Erythroblast (primary cell): Measurements from ENCODE around the gene TXNIP.

Experiments
- DNase-seq, 2 experiments: peaks; one replicate each; lab custom pipeline; 2025; lab: John Stamatoyannopoulos, UW
- GATA1 ChIP-seq: IDR thresholded peaks from 2 replicates; pipeline ENCODE4 v1.6.1; 2011; ENCODE audit warnings: low read depth, mild to moderate bottlenecking, control low read depth, low read length, moderate library complexity
- POLR2A ChIP-seq: IDR thresholded peaks from 2 replicates; pipeline ENCODE4 v1.6.1; 2011; ENCODE audit warnings: mild to moderate bottlenecking, low read length

The TXNIP gene

DNA sequence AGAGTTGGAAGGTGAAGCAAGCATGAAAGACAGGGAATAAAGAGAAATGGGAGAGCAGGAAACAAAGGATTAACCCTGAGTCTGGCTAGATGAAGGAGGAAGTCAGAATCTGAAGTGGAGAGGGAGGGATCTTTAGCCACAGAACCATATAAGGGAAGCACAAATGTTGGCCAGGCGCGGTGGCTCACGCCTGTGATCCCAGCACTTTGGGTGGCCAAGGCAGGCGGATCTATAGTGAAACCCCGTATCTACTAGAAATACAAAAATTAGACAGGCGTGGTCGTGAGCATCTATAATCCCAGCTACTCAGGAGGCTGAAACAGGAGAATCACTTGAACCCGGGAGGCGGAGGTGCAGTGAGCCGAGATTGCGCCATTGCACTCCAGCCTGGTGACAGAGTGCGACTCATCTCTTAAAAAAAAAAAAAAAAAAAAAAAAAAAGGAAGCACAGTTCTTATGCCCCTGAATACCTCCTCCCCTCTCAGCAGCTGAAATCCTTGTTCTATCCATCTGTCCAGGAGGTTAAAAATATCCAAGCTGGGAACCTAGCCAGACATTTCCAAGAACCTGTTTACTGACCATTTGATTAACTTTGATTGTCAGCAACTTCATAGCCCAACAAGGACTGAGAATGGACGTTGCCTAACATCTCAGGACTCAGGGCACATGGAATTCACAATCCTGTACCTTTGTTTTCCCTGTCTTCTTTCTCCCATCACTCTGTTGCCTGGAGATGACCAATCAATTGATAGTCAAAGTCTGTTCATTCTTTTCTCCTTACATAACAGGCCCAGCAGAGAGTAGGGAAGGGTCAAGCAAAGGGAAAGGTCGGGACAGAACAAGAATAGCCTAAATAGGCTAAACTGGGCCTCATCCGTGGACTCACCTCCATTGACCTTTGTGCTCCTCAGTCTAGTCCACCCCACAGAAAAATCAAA, 10.6 kb downstream of the TXNIP start:
- DNase-seq: peak in 1 of 2 experiments; percentile 54
- TF ChIP-seq GATA1 (no peak), POLR2A (no peak)

DNA sequence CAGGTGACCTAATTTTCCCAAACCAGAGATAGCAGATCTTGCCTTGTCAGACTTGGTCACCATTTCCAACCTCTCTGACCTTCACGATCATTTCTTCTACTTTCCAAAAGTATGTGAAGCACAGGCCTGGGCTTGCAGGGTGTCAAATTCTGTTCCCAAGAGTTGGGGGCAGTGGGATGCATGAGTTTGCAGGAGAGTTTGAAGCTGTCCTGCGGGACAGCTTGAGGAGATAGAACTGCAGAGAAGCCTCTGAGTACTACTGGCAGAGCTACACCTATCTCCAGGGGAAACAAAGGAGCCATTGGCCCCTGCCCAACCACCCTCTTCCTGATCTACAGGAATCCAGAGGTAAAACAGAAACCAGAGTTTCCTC, 11.3 kb downstream of the TXNIP start:
- TF ChIP-seq GATA1: no peak
- no peak for TF ChIP-seq POLR2A
- DNase-seq: no peak

DNA sequence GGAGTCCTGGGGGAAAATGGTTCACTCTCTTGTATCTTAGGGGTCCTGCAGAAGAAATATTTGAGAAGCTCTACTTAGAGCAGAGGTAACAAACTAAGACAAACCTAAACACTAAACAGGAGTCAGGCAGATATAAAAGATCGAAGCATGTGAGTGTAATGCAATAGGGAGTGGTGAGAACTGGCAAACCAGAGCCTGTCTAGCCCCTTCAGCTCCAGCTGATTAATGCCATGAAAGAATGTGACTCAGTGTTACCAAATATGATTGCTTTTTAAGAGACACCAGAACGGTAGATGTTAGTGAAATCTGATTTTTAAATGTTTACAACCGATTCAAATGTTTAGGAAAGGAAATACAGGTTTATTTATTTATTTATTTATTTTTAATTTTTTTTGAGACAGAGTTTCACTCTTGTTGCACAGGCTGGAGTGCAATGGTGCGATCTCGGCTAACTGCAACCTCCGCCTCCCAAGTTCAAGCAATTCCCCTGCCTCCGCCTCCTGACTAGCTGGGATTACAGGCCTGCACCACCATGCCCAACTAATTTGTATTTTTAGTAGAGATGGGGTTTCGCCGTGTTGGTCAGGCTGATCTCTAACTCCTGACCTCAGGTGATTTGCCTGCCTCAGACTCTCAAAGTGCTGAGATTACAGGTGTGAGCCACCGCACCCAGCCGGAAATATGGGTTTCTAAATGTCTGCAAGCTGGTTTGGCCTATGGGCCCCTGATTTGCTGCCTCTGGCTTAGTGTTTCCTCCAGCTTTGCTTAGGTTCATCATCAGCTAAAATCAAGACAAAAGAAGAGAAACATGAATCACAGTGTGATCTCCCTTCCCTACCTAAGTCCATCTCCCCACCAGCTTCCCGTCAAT, 12.2 kb downstream of the TXNIP start:
- TF ChIP-seq GATA1 (no peak), POLR2A (no peak)
- DNase-seq: no peak

DNA sequence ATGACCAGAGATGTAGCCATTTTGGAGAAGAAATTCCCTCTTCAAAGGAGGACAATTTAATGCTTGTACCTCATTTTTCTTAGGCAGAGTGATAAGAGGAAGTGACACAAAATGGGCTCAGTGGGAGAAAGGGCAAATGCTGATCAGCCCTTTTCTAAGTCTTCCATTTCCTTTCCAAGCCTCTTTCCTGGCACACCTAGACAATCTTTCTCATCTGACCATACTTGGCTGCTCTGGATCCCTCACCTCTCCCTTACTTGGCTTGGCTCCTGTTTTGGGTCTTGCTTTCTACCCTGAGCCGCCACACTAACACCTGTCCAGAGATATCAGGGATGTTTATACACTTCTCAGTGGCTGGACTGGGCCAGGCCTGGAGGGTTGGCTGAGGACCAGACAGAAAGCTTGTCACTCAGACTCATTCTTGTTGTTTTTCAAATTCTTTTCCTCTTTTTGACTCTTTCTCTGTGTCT, 13.1 kb downstream of the TXNIP start:
- no peak for DNase-seq
- no peak for TF ChIP-seq GATA1
- TF ChIP-seq POLR2A: no peak

DNA sequence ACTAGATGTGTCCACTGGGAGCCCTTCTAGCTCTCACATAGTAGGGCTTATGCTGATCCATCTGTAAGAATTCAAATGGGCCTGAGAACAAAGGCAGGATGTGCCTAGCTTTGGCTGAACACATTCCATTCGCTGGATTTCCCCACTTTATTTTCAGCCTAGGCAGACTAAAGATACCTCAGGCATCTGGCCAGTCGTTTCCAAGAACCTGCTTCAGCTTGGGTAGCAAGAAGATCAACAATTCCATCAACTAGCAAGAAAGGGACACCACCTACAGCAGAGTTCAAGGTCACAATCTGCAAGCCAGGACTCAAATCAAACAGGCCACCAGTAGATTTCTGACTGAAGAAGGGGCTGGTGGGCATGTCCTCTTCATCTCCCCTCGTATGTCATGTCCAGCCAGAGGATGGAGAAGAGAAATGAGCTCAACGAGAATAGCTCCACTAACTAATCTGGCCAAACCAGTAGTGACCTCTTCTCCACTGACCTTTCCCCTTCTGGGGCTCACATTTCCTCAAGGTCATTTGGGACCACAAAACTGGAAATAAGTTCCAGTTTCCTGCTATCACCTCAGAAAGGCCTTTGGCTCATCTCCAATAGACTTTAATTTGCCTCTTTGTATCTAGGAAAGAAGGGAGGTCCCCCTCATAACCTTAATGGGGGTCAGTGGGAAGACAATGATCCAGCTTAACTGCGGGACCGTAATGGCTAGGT, 14.2 kb downstream of the TXNIP start:
- TF ChIP-seq GATA1: no peak
- no peak for TF ChIP-seq POLR2A

DNA sequence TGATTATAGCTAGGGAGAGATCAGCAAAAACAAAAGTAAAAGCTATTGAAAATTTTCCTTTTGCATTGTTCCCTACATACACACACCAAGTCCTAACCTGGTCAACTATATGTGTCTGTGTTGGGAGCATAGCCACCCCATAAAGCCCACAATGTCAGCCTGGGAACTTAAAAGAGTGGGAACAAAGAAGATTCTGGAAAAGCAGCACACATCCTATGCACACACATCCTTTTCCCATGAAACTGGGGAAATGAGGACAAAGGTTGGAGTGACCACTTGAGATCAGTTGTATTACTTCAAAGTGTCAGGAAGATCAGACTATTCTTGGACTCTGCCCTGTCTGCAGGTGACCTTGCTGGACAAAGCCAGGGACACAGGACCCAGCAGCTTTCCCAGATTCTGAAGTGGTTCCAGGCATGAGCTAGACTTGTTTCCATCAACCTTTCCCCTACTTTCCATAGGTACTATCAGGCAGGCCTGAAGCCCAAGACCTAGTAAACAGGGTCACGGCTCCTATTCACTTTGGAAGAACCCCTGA, 15.9 kb downstream of the TXNIP start:
- TF ChIP-seq GATA1: no peak
- no peak for TF ChIP-seq POLR2A
- no peak for DNase-seq

More for the DNA sequence above, 14.2 kb downstream of the TXNIP start:
- DNase-seq: no peak

DNA sequence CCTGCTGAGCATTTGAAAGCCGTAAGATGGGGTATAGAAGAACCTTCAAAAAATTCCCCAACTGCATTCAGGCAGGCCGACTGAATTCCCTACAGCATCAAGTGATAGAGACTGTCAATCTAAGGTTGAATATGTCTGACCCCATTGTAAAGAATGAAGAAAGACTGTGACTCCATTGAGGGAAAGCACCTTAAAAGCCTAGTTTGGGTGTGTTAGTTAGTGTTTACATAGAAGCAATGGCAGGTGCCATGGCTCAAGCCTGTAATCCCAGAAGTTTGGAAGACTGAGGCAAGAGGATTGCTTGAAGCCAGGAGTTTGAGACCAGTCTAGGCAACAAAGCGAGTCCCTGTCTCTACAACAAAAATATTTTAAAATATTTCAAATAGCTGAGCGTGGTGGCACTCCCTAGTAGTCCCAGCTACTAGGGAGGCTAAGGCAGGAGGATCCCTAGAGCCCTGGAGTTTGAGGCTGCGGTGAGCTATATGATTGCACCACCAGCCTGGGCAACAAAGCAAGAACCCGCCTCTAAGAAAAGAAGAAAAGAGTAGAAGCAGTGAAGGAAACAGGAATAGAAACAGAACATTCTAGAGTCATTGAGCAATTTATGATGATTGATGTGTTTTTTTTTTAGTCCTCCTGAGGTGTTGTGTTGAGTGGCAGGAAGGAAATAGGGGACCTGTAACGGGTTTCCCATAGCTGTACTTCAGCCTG, 16.5 kb downstream of the TXNIP start:
- DNase-seq: peak in 1 of 2 experiments; percentile 69
- TF ChIP-seq GATA1 (no peak), POLR2A (peak; percentile 36)

DNA sequence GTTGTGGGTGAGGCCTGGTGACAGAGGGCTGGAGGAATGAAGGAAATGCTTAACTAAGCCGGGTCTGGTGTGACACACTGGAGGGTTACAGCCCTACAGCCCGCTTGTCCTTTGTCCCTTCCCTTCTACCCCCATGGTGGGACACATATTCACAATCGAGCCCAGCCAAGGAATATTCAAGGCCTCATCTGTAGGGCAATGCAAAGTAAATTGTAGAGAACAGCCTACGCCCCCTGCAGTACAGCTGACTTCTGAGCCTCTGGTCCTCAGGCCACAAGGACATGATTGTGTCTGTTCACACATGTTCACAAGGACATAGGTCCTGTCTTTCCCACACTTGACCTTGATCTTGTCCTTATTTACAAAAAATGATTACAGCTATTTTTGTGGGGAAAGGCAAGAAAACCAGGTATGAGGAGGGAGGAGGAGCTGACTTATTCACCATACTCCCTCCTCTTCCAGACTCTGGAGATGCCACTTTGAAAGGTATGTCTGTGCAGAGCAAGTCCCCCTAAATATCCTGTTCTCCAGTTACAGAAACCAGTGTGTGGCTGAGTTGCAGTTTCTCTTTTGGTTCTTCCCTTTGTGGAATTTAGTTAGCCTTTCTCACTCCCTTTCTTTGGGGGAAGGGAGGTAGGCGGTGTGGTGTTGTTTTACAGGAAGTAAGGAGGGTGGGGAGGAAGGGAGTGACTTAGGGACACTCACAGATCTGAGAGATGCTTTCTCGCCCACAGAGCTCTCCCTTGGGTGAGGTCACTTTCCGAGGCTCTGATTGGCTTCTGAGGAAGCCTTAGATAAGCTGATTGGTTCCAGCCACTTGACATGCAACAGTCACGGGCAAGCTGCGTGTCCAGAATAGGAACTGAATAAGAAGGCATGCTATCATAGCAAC, 17.3 kb downstream of the TXNIP start:
- DNase-seq: peak; percentile 98
- TF ChIP-seq GATA1 (no peak), POLR2A (peak; percentile 92)

DNA sequence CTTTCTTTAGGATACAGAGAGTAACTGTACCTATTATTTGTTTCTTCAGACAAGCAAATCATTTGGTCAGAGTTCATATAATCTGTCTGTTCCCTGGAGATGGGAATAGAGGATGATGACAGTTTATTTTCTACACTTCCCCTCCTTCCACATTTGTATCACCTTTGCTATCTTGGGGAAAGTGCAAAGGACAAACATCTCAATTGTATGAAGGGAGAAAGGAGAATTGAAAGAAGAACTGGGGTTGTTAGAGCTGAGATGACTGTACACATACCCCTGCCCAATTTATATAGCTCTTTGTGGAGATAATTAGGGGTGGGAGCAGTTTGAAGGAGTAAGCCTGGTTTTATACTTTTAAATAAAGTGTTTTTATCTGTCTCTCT, 17.9 kb downstream of the TXNIP start:
- TF ChIP-seq GATA1 (no peak), POLR2A (no peak)
- no peak for DNase-seq

DNA sequence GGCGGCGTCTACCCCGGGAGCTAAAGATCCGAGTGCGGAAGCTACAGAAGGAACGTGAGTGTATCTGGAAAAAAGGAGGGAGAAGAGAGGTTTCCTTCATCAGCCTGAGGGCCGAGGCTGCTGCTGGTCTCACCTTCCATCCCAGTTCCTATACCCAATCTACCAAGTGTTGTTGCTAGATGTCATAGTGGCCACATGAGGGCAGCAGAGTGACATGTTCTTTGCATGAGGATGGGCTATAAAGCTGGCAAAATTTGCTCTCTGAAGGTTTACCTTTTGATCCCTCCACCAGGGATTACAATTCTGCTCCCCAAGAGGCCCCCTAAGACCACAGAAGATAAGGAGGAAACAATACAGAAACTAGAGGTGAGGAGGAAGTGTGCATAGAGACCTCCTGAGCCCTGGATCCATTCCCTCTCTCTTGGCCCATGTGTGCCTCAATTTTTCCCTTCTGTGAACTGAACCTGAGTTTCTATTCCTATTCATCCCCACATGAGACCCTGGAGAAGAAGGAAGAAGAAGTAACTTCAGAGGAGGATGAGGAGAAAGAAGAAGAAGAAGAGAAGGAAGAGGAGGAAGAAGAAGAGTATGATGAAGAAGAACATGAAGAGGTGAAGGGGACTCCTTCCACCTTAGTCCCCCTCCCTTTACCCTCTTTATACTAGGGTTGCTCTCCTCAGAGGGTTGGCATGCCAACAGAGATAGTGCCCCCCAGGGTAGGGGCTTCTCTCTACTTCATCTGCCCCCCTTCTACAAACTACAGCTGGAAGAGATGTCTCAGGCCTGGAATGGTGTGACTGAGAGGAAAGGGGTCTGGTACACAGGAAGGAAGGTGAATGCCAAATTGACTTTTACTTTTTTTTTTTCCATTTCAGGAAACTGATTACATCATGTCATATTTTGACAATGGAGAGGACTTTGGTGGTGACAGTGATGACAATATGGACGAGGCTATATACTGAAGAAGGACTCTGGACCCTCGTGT, 18.6 kb downstream of the TXNIP start:
- DNase-seq: peak; percentile 87 to 93
- TF ChIP-seq POLR2A (peak; percentile 14), GATA1 (no peak)

DNA sequence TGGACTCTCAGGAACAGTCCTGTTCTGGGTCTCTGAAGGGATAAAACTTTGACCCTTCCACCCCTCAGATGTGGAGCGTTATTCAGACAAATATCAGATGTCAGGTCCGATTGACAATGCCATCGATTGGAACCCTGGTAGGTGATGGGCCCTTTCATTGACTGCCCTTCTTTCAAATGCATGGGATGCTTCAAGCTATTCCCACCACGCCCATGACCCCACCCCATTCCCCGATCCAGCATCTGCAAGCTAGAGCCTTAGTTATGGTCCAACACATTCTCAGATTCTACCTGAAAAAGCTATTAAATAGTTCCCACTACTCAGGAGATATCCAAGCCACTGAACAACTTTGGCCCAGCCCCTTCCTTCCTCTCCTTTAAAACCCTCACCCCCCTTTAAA, 19.4 kb downstream of the TXNIP start:
- no peak for TF ChIP-seq GATA1
- no peak for TF ChIP-seq POLR2A
- DNase-seq: no peak
